GM23338 (cell line): ENCODE data around the gene DNAJC6. TPM values are rescaled to one million over a fixed set of nuclear protein-coding genes. Genes with fewer than 3 reads are reported as not detected.

Experiments used
- ATAC-seq: fragments of 200-7000 bp; cut with Tn5 transposase; 3 replicates; pipeline ENCODE4 v1.9.1; 2020
- DNase-seq: peaks from one replicate; pipeline ENCODE4 v3.0.0-alpha.2; 2015; ENCODE audit warnings: low spot score
- H2AFZ ChIP-seq: fragments of 200-600 bp; sonication (generic); 2 replicates; pipeline ENCODE4 v1.8.0; 2016; ENCODE audit warnings: antibody characterized with exemption, mild to moderate bottlenecking, moderate library complexity
- H3F3A ChIP-seq: fragments of 200-600 bp; sonication (generic); replicated peaks from 2 replicates; pipeline ENCODE4 v1.8.0; 2017; ENCODE audit warnings: antibody characterized with exemption, mixed run types, low read depth
- H3K27ac ChIP-seq: fragments of 200-600 bp; sonication (generic); 2 replicates; pipeline ENCODE4 v1.6.1; 2016; ENCODE audit warnings: low read depth
- H3K27me3 ChIP-seq: fragments of 200-600 bp; sonication (generic); 2 replicates; pipeline ENCODE4 v1.8.0; 2016; ENCODE audit warnings: mild to moderate bottlenecking, mixed run types, moderate library complexity; ENCODE audit not compliant: insufficient read depth
- H3K36me3 ChIP-seq: fragments of 200-600 bp; sonication (generic); 2 replicates; pipeline ENCODE4 v1.8.0; 2016; ENCODE audit warnings: mild to moderate bottlenecking; ENCODE audit not compliant: insufficient read depth
- H3K4me1 ChIP-seq: fragments of 200-600 bp; sonication (generic); 2 replicates; pipeline ENCODE4 v1.8.0; 2016; ENCODE audit warnings: mild to moderate bottlenecking, moderate library complexity; ENCODE audit not compliant: insufficient read depth
- H3K4me2 ChIP-seq: fragments of 200-600 bp; sonication (generic); 2 replicates; pipeline ENCODE4 v1.7.1; 2017; ENCODE audit warnings: mixed run types
- H3K4me3 ChIP-seq: fragments of 200-600 bp; sonication (generic); 2 replicates; pipeline ENCODE4 v1.6.1; 2016; ENCODE audit warnings: mixed run types
- H3K79me2 ChIP-seq: fragments of 200-600 bp; sonication (generic); replicated peaks from 2 replicates; pipeline ENCODE4 v1.8.0; 2017; ENCODE audit warnings: mild to moderate bottlenecking; ENCODE audit not compliant: insufficient read depth
- H3K9me2 ChIP-seq: fragments of 200-600 bp; sonication (generic); 2 replicates; pipeline ENCODE4 v1.8.0; 2017; ENCODE audit not compliant: insufficient read depth
- H4K20me1 ChIP-seq: fragments of 200-600 bp; sonication (generic); replicated peaks from 2 replicates; pipeline ENCODE4 v1.8.0; 2017; ENCODE audit warnings: mild to moderate bottlenecking; ENCODE audit not compliant: insufficient read depth
- H3K27ac Mint-ChIP-seq: 2 replicates; pipeline ENCODE4 v1.8.0; 2020; ENCODE audit warnings: inconsistent platforms, mild to moderate bottlenecking, moderate library complexity, mixed read lengths
- H3K27me3 Mint-ChIP-seq: 3 replicates; pipeline ENCODE4 v1.8.0; 2022; ENCODE audit warnings: low read depth, mild to moderate bottlenecking, moderate library complexity, mixed read lengths, inconsistent platforms; ENCODE audit not compliant: insufficient read depth, poor library complexity
- H3K36me3 Mint-ChIP-seq: 3 replicates; pipeline ENCODE4 v1.8.0; 2021; ENCODE audit warnings: low read depth, mild to moderate bottlenecking, inconsistent platforms, moderate library complexity, mixed read lengths
- H3K4me1 Mint-ChIP-seq: 3 replicates; pipeline ENCODE4 v1.8.0; 2020; ENCODE audit warnings: mild to moderate bottlenecking, inconsistent platforms, mixed read lengths
- H3K4me3 Mint-ChIP-seq: 3 replicates; pipeline ENCODE4 v1.8.0; 2021; ENCODE audit warnings: moderate library complexity, mild to moderate bottlenecking, inconsistent platforms, mixed read lengths
- H3K9me3 Mint-ChIP-seq: 3 replicates; pipeline ENCODE4 v1.8.0; 2020; ENCODE audit warnings: moderate library complexity, mild to moderate bottlenecking, inconsistent platforms, mixed read lengths
- CREB1 ChIP-seq: fragments of 250-450 bp; sonication (Bioruptor Pico); IDR thresholded peaks from 2 replicates; pipeline ENCODE4 v1.5.0; 2020; ENCODE audit warnings: low read depth, mild to moderate bottlenecking, moderate library complexity
- CTCF ChIP-seq, 2 experiments: fragments of 200-600 bp in 1 of 2; sonication (generic) in 1 of 2; conservative IDR thresholded peaks; 2 replicates each; pipeline versions ENCODE4 v1.5.1 to v1.6.1; 2016 to 2017; ENCODE audit warnings: antibody characterized with exemption in 2 of 2, low read depth in 2 of 2, mild to moderate bottlenecking in 2 of 2, moderate library complexity in 1 of 2
- EZH2 ChIP-seq: fragments of 200-600 bp; sonication (generic); IDR thresholded peaks from one replicate; pipeline ENCODE4 v1.8.0; 2017; ENCODE audit warnings: antibody characterized with exemption, mild to moderate bottlenecking, low read depth; ENCODE audit not compliant: unreplicated experiment
- EZH2phosphoT487 ChIP-seq: fragments of 200-600 bp; sonication (generic); IDR thresholded peaks from one replicate; pipeline ENCODE4 v1.8.1; 2018; ENCODE audit warnings: antibody characterized with exemption; ENCODE audit not compliant: unreplicated experiment
- JUNB ChIP-seq: IDR thresholded peaks from one replicate; pipeline ENCODE4 v1.6.1; 2016; ENCODE audit warnings: antibody characterized with exemption; ENCODE audit not compliant: unreplicated experiment
- NANOG ChIP-seq: IDR thresholded peaks from 2 replicates; pipeline ENCODE4 v1.6.1; 2016; ENCODE audit warnings: antibody characterized with exemption, borderline replicate concordance
- POLR2AphosphoS5 ChIP-seq: IDR thresholded peaks from 2 replicates; pipeline ENCODE4 v1.6.1; 2016; ENCODE audit warnings: antibody characterized with exemption, low read depth
- STAT1 ChIP-seq: IDR thresholded peaks from one replicate; pipeline ENCODE4 v1.6.1; 2016; ENCODE audit warnings: antibody characterized with exemption; ENCODE audit not compliant: unreplicated experiment
- ZNF114 ChIP-seq: fragments of 250-450 bp; sonication (Bioruptor Pico); IDR thresholded peaks from 2 replicates; pipeline ENCODE4 v1.5.0; 2020; ENCODE audit warnings: mild to moderate bottlenecking, moderate library complexity
- ZNF331 ChIP-seq: fragments of 250-450 bp; sonication (Bioruptor Pico); IDR thresholded peaks from 2 replicates; pipeline ENCODE4 v1.5.0; 2020; ENCODE audit warnings: low read depth, mild to moderate bottlenecking, moderate library complexity
- ZNF462 ChIP-seq: fragments of 250-450 bp; sonication (Bioruptor Pico); IDR thresholded peaks from 2 replicates; pipeline ENCODE4 v1.5.0; 2020; ENCODE audit warnings: mild to moderate bottlenecking, moderate library complexity
- polyA plus RNA-seq: library from polyadenylated mRNA; unstranded; fragments of >200 nt; fragmentation: Nextera tagmentation; extraction: Ambion mirVana; gene quantifications from 2 replicates; pipeline ENCODE4 v1.2.1, GENCODE V29; 2016
- total RNA-seq: library from RNA; depleted of rRNA; stranded (reverse); fragments of >200 nt; shearing (Covaris generic); gene quantifications from 2 replicates; pipeline ENCODE4 v1.2.3, GENCODE V29; 2014
- TF ChIP-seq, protein P1 (sequence below): IDR thresholded peaks from one replicate; pipeline ENCODE4 v1.6.1; 2018; ENCODE audit warnings: antibody characterized with exemption; ENCODE audit not compliant: unreplicated experiment
- TF ChIP-seq, protein P2 (sequence below): IDR thresholded peaks from 2 replicates; pipeline ENCODE4 v1.6.1; 2016; ENCODE audit warnings: antibody characterized with exemption

Gene DNAJC6
- total and polyA plus RNA-seq, 2 experiments from 2014 or later, result 2.4 to 7.4 TPM

DNA sequence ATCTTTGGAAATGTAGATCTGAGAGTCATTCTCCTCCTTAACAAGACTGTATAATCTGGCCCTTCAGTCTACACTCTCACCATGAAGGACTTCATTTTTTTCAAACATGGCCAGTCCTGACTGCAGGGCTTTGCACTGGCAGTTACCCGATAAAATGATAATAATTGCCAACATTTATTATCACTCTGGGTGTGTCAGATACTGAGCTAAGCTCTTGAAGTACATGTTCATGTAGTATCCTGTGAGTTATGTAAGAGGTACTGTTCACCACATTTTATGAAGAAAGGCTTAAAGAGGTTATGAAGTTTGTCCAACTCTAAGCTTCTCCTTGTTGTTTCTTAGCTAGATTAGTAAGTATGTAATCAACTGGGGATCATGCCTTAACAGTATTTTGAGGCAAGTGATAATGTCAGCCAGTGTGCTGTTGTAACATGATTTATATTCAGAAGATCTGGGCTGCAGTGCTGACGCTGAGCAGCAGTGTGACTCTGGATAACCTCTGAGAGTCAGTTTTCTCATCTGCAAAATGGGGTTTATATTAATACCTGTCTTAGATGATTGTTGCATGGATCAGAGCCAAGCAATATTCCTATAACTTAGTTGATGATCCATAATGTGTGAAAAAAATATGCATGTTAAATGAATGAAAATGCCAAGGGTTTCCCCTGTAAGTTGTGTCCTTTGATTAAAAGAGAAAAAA lies 69.1 kb downstream of the DNAJC6 start:
- Histone ChIP-seq H3K4me1 (no peaks in the 10 kb centered on the region), H3K36me3 (no peaks in the 10 kb centered on the region), H4K20me1 (no peaks in the 10 kb centered on the region), H3K79me2 (no peaks in the 10 kb centered on the region), H3K4me3 (no peak overlapping the region), H3K27ac (no peak overlapping the region), H3F3A (no peaks in the 10 kb centered on the region), H2AFZ (no peak overlapping the region), H3K27me3 (no peaks in the 10 kb centered on the region), H3K4me2 (no peak overlapping the region), H3K9me2 (no peaks in the 10 kb centered on the region)
- Mint-ChIP-seq H3K36me3 (peaks cover 5% of the 10 kb centered on the region; the same call in 2 of the 3 replicates), H3K4me1 (no peaks in the 10 kb centered on the region), H3K27ac (no peak overlapping the region), H3K4me3 (no peak overlapping the region), H3K27me3 (no peaks in the 10 kb centered on the region), H3K9me3 (no peaks in the 10 kb centered on the region; the same call in 2 of the 3 replicates)
- TF ChIP-seq ZNF114 (CRISPR knock-in tag) (no peak), NANOG (no peak), ZNF462 (CRISPR knock-in tag) (no peak), EZH2phosphoT487 (no peak), JUNB (no peak), POLR2AphosphoS5 (no peak), CTCF (conservative IDR thresholded peaks at IDR 0.05; ENCODE audit: low read depth in 2 of 2) (no peak), ZNF331 (CRISPR knock-in tag) (no peak), EZH2 (no peak), CREB1 (CRISPR knock-in tag) (no peak), STAT1 (no peak)
- TF ChIP-seq, protein P1, sequence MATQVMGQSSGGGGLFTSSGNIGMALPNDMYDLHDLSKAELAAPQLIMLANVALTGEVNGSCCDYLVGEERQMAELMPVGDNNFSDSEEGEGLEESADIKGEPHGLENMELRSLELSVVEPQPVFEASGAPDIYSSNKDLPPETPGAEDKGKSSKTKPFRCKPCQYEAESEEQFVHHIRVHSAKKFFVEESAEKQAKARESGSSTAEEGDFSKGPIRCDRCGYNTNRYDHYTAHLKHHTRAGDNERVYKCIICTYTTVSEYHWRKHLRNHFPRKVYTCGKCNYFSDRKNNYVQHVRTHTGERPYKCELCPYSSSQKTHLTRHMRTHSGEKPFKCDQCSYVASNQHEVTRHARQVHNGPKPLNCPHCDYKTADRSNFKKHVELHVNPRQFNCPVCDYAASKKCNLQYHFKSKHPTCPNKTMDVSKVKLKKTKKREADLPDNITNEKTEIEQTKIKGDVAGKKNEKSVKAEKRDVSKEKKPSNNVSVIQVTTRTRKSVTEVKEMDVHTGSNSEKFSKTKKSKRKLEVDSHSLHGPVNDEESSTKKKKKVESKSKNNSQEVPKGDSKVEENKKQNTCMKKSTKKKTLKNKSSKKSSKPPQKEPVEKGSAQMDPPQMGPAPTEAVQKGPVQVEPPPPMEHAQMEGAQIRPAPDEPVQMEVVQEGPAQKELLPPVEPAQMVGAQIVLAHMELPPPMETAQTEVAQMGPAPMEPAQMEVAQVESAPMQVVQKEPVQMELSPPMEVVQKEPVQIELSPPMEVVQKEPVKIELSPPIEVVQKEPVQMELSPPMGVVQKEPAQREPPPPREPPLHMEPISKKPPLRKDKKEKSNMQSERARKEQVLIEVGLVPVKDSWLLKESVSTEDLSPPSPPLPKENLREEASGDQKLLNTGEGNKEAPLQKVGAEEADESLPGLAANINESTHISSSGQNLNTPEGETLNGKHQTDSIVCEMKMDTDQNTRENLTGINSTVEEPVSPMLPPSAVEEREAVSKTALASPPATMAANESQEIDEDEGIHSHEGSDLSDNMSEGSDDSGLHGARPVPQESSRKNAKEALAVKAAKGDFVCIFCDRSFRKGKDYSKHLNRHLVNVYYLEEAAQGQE, result no peak
- TF ChIP-seq, protein P2, sequence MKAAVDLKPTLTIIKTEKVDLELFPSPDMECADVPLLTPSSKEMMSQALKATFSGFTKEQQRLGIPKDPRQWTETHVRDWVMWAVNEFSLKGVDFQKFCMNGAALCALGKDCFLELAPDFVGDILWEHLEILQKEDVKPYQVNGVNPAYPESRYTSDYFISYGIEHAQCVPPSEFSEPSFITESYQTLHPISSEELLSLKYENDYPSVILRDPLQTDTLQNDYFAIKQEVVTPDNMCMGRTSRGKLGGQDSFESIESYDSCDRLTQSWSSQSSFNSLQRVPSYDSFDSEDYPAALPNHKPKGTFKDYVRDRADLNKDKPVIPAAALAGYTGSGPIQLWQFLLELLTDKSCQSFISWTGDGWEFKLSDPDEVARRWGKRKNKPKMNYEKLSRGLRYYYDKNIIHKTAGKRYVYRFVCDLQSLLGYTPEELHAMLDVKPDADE, result no peak
- no peak for DNase-seq
- ATAC-seq, result no peak
